Endothelial cell of umbilical vein (primary cell): ENCODE data around the gene CFAP46.

Source experiments
- EZH2 ChIP-seq: IDR thresholded peaks from 2 replicates; pipeline ENCODE4 v1.6.1; 2012; ENCODE audit warnings: borderline replicate concordance, low read depth, mild to moderate bottlenecking, moderate library complexity, low read length, inconsistent platforms; ENCODE audit not compliant: severe bottlenecking
- JUN ChIP-seq: IDR thresholded peaks from 2 replicates; pipeline ENCODE4 v1.6.1; 2011; ENCODE audit warnings: borderline replicate concordance, low read depth; ENCODE audit not compliant: insufficient read length, insufficient read depth
- POLR2A ChIP-seq: IDR thresholded peaks from 2 replicates; pipeline ENCODE4 v1.6.1; 2012; ENCODE audit warnings: low read depth, mild to moderate bottlenecking, control low read depth, low read length
- TF ChIP-seq, protein P1 (sequence below), 2 donors: IDR thresholded peaks; 1 replicate in 1 of 2; 2 replicates in 1 of 2; pipeline ENCODE4 v1.5.1; 2011; ENCODE audit warnings: low read length in 2 of 2, mild to moderate bottlenecking in 2 of 2, moderate library complexity in 2 of 2, control low read depth in 1 of 2, inconsistent platforms in 1 of 2, low read depth in 1 of 2; ENCODE audit not compliant: insufficient read depth in 1 of 2; ENCODE audit errors: extremely low read depth in 1 of 2

DNA sequence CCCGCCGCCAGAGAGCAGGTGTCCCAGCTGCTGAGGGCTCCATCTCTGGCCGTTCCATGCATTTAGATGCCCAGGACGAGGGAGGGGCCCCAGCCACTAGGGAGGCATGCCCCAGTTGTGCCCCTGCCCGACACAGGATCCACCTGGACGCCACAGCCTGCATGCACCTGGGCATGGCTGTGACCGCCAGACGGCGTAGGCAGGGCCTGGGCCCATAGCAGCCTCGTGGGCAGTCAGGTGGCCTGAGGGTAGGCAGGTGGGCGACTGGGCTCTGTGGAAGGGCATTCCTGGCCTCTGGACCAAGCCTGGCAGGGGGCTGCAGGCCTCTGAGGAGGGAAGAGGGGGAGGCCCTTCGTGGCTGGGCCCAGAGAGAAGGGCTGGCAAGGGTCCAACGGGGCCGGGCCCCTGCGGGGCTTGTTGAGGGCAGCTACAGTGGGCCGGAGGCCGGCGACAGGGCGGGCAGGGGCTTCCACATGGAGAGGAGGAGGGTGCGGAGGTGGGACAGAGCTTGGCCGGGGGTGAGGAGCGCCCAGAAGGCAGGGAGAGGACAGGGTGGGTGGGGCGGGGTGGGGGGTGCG lies 80.4 kb downstream of the CFAP46 start:
- TF ChIP-seq, protein P1, sequence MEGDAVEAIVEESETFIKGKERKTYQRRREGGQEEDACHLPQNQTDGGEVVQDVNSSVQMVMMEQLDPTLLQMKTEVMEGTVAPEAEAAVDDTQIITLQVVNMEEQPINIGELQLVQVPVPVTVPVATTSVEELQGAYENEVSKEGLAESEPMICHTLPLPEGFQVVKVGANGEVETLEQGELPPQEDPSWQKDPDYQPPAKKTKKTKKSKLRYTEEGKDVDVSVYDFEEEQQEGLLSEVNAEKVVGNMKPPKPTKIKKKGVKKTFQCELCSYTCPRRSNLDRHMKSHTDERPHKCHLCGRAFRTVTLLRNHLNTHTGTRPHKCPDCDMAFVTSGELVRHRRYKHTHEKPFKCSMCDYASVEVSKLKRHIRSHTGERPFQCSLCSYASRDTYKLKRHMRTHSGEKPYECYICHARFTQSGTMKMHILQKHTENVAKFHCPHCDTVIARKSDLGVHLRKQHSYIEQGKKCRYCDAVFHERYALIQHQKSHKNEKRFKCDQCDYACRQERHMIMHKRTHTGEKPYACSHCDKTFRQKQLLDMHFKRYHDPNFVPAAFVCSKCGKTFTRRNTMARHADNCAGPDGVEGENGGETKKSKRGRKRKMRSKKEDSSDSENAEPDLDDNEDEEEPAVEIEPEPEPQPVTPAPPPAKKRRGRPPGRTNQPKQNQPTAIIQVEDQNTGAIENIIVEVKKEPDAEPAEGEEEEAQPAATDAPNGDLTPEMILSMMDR (IDR thresholded peaks at IDR 0.05; ENCODE audit: extremely low read depth in 1 of 2, insufficient read depth in 1 of 2, low read depth in 1 of 2, low read length in 2 of 2) = no peak
- no peak for TF ChIP-seq EZH2
- no peak for TF ChIP-seq JUN
- TF ChIP-seq POLR2A = no peak
